Stimulated activated CD4-positive, alpha-beta T cell treated with anti-CD3 and anti-CD28 coated beads, Interleukin-4, amount 100 ng/mL, for 48 hours (primary cell): ENCODE measurements around the gene LMOD3.

Experiments
- DNase-seq, 2 donors: peaks; one replicate each; pipeline ENCODE4 v3.0.0-alpha.2; 2020; ENCODE audit warnings: low read depth in 2 of 2

LMOD3 gene

GRCh38 chr3:69121950-69122349, 445 bp downstream of the LMOD3 start:
- no peak for DNase-seq

GRCh38 chr3:69121513-69121912, 882 bp downstream of the LMOD3 start:
- no peak for DNase-seq

GRCh38 chr3:69120879-69121464, 1.4 kb downstream of the LMOD3 start:
- peak; percentile 78 for DNase-seq

GRCh38 chr3:69119681-69120080, 2.7 kb downstream of the LMOD3 start:
- DNase-seq, result no peak

- no peak for DNase-seq
Measured at GRCh38 chr3:69119138-69119537, 3.3 kb downstream of the LMOD3 start.

GRCh38 chr3:69118555-69118954, 3.8 kb downstream of the LMOD3 start:
- no peak for DNase-seq

- no peak for DNase-seq
Measured at GRCh38 chr3:69116897-69117296, 5.5 kb downstream of the LMOD3 start.

GRCh38 chr3:69116162-69116561, 6.2 kb downstream of the LMOD3 start:
- DNase-seq, result no peak

- no peak for DNase-seq
Measured at GRCh38 chr3:69115731-69116130, 6.7 kb downstream of the LMOD3 start.

- DNase-seq, result no peak
Measured at GRCh38 chr3:69113536-69113935, 8.9 kb downstream of the LMOD3 start.

- no peak for DNase-seq
Measured at GRCh38 chr3:69110941-69111546, 11.4 kb downstream of the LMOD3 start.

- no peak for DNase-seq
Measured at GRCh38 chr3:69108811-69109210, 13.6 kb downstream of the LMOD3 start.

GRCh38 chr3:69107841-69108240, 14.6 kb downstream of the LMOD3 start:
- DNase-seq, result no peak

GRCh38 chr3:69105320-69105719, 17.1 kb downstream of the LMOD3 start:
- DNase-seq, result no peak

GRCh38 chr3:69104586-69104985, 17.8 kb downstream of the LMOD3 start:
- DNase-seq, result no peak

GRCh38 chr3:69103123-69103522, 19.3 kb downstream of the LMOD3 start:
- no peak for DNase-seq

GRCh38 chr3:69102384-69102783, 20.0 kb downstream of the LMOD3 start:
- no peak for DNase-seq

- DNase-seq, result no peak
Measured at GRCh38 chr3:69099576-69099975, 22.8 kb downstream of the LMOD3 start.

- DNase-seq, result no peak
Measured at GRCh38 chr3:69097407-69098086, 24.8 kb downstream of the LMOD3 start.

GRCh38 chr3:69096299-69096698, 26.1 kb downstream of the LMOD3 start:
- DNase-seq, result no peak

GRCh38 chr3:69095636-69096035, 26.8 kb downstream of the LMOD3 start:
- no peak for DNase-seq

- no peak for DNase-seq
Measured at GRCh38 chr3:69094467-69095205, 27.8 kb downstream of the LMOD3 start.

- DNase-seq, result no peak
Measured at GRCh38 chr3:69092030-69092516, 30.3 kb downstream of the LMOD3 start.
